Prostate gland (tissue), 2 donors: ENCODE measurements around the gene ARFGEF2. TPM values are rescaled to one million over a fixed set of nuclear protein-coding genes. Genes with fewer than 3 reads are reported as not detected.

Experiments used
- DNase-seq: peaks from one replicate; pipeline ENCODE4 v3.0.0-alpha.2; 2019; ENCODE audit warnings: low spot score
- H3K27ac ChIP-seq, 2 donors: fragments of 200-600 bp; sonication (generic); 2 replicates each; pipeline ENCODE4 v1.5.1; 2017 to 2019
- H3K27me3 ChIP-seq: fragments of 200-600 bp; sonication (generic); replicated peaks from 2 replicates; pipeline ENCODE4 v1.5.1; 2019; ENCODE audit not compliant: insufficient read depth
- H3K36me3 ChIP-seq, 2 donors: fragments of 200-600 bp; sonication (generic); 1 replicate in 1 of 2; 2 replicates in 1 of 2; pipeline versions ENCODE4 v1.5.1 to v1.8.1; 2017 to 2019
- H3K4me1 ChIP-seq: fragments of 200-600 bp; sonication (generic); replicated peaks from 2 replicates; pipeline ENCODE4 v1.5.1; 2019
- H3K4me3 ChIP-seq, 2 donors: fragments of 200-600 bp; sonication (generic); 2 replicates each; pipeline ENCODE4 v1.5.1; 2017 to 2019
- H3K9me3 ChIP-seq: fragments of 200-600 bp; sonication (generic); 2 replicates; pipeline ENCODE4 v1.5.1; 2017
- CTCF ChIP-seq, 4 experiments: fragments of 200-600 bp in 2 of 4; fragments of 450-650 bp in 2 of 4; sonication (generic) in 2 of 4; IDR thresholded peaks; 1 replicate in 3 of 4; 2 replicates in 1 of 4; pipeline ENCODE4 v1.5.1; 2016 to 2019; ENCODE audit warnings: antibody characterized with exemption in 4 of 4, mild to moderate bottlenecking in 2 of 4, moderate library complexity in 2 of 4
- POLR2A ChIP-seq: fragments of 450-650 bp; IDR thresholded peaks from one replicate; pipeline ENCODE4 v1.6.1; 2016; ENCODE audit warnings: antibody characterized with exemption, mild to moderate bottlenecking
- POLR2AphosphoS5 ChIP-seq: sonication (generic); formaldehyde crosslinking; IDR thresholded peaks from one replicate; pipeline ENCODE4 v1.6.1; 2017; ENCODE audit warnings: antibody characterized with exemption
- WGBS: methylation state at CpG from one replicate; pipeline ENCODE4 v1.1.5; 2018; 5-methylcytosine and 5-hydroxymethylcytosine counted together
- intact Hi-C: fragments of 100-400 bp; cut with DNase I; formaldehyde crosslinking; loops from one replicate; pipeline ENCODE4 v1.14.2; 2022
- total RNA-seq, 2 donors: library from RNA; depleted of rRNA; stranded (reverse); fragments of >200 nt; gene quantifications; one replicate each; pipeline ENCODE4 v1.1.0, GENCODE V29; 2016

ARFGEF2 gene
- total RNA-seq, 2 donors from 2014 or later, result 36.3 to 51.6 TPM

GRCh38 chr20:48956052-48956451 is 34.5 kb downstream of the ARFGEF2 start:
- DNase-seq, result no peak
- intact Hi-C loops, result no loop called here
- WGBS, result 98% methylated on average over 4 of the region's 4 CpGs
- Histone ChIP-seq H3K4me1 (no peaks in the 10 kb centered on the region), H3K9me3 (no peaks in the 10 kb centered on the region), H3K4me3 (no peak overlapping the region), H3K36me3 (no peaks in the 10 kb centered on the region), H3K27ac (no peak overlapping the region), H3K27me3 (no peaks in the 10 kb centered on the region)
- TF ChIP-seq CTCF (IDR thresholded peaks at IDR 0.05) (no peak), POLR2AphosphoS5 (no peak), POLR2A (no peak)

DNA sequence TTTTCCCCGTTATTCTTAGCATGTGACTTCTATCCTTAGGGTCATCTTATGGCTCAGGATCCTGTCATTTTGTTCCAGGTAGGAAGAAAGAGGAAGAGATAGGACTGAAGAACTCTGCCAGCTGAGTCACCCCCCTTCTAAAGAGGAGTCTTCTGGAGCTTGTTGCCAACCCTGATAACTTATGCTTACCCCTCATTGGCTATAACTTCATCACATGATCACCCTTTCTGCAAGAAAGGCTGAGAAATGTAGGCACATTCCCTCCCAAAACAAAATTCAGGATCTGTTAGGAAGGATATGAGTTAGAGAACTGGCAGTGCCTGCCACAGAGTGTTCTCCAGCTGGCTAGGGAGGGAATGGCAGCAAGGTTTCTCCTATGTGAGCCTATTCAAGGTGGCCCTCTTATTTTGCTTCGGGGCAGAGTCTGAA is 35.6 kb downstream of the ARFGEF2 start:
- no peak for DNase-seq
- no peaks in the 10 kb centered on the region for H3K36me3 ChIP-seq
- H3K27ac ChIP-seq, result no peak overlapping the region
- H3K4me3 ChIP-seq, result no peak overlapping the region
- 40% methylated on average over 2 of the region's 2 CpGs for whole genome bisulfite sequencing
- H3K9me3 ChIP-seq, result no peaks in the 10 kb centered on the region
- intact Hi-C loops, result no loop called here
- no peaks in the 10 kb centered on the region for H3K4me1 ChIP-seq
- TF ChIP-seq CTCF (IDR thresholded peaks at IDR 0.05) (no peak), POLR2A (no peak), POLR2AphosphoS5 (no peak)
- H3K27me3 ChIP-seq, result no peaks in the 10 kb centered on the region

DNA sequence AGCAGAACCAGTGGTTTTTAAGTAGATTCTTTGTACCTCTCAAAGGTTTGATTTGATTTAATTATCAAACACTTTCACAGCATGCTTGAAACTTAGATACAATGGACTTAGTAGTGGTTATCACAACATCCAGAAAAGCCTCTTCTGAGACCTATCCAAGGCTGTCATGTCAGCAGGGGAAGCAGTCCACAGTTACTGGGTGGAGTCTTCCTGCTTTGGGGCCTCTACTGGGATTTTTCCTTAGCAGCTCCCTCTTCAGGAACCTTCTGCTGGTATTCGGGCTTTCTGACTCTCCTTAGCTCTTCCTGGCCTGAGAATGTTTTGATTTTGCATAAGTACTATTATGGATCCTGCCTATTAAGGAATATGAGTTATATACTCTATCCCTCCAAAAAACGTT is 36.0 kb downstream of the ARFGEF2 start:
- H3K4me3 ChIP-seq, result no peak overlapping the region
- H3K36me3 ChIP-seq, result no peaks in the 10 kb centered on the region
- intact Hi-C loops, result no loop called here
- no peaks in the 10 kb centered on the region for H3K4me1 ChIP-seq
- H3K27ac ChIP-seq, result no peak overlapping the region
- TF ChIP-seq POLR2AphosphoS5, result no peak
- no peak for TF ChIP-seq CTCF (IDR thresholded peaks at IDR 0.05)
- TF ChIP-seq POLR2A, result no peak
- H3K9me3 ChIP-seq, result no peaks in the 10 kb centered on the region
- no peak for DNase-seq
- H3K27me3 ChIP-seq, result no peaks in the 10 kb centered on the region
- WGBS, result 64% methylated on average over 2 of the region's 2 CpGs

DNA sequence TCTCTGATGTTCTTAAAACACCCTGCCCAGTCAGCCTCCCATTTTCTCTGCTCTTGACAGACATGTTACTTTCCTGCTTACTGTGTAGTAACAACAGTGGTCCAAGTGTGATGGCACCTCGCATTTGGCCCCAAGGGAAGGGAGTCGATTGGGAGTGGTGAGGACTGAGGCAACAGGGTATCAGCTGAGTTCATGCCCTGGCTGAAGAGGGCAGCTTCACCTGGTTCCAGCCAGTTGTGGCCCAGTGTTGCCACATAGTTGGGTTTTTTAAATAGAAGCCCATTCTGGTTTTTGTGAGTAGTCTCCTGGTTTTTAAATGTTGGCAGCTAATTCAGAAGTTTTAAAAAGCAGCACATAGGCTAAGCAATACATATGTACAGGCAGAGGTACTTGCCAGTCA is 37.2 kb downstream of the ARFGEF2 start:
- H3K4me3 ChIP-seq, result no peak overlapping the region
- H3K4me1 ChIP-seq, result no peaks in the 10 kb centered on the region
- 86% methylated on average over 2 of the region's 2 CpGs for WGBS
- no peak for TF ChIP-seq POLR2A
- H3K9me3 ChIP-seq, result no peaks in the 10 kb centered on the region
- H3K27me3 ChIP-seq, result no peaks in the 10 kb centered on the region
- no peaks in the 10 kb centered on the region for H3K36me3 ChIP-seq
- intact Hi-C loops, result no loop called here
- no peak overlapping the region for H3K27ac ChIP-seq
- DNase-seq, result no peak

DNA sequence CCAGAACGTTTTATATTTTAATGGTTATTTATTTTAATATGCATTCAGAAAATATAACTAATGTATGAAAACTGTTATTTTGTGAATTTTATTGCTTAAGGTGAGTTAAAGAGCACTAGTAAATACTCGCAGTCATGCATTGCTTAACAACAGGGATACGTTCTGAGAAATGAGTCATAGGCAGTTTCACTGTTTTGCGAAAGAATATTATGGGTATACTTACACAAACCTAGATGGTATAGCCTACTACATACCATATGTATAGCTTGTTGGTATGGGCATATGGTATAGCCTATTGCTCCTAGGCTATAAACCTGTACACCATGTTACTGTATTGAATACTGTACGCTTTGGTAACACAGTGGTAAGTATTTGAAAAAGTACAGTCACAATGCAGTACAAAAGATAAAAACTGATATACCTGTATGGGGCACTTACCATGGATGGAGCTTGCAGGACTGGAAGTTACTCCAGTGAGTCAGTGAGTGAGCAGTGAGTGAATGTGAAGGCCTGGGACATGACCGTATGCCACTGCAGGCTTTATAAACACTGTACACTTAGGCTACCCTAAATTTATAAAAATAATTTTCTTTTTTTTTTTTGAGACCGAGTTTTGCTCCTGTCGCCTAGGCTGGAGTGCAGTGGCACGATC is 38.5 kb downstream of the ARFGEF2 start:
- H3K9me3 ChIP-seq, result no peaks in the 10 kb centered on the region
- no peaks in the 10 kb centered on the region for H3K36me3 ChIP-seq
- no peak overlapping the region for H3K27ac ChIP-seq
- no peaks in the 10 kb centered on the region for H3K4me1 ChIP-seq
- DNase-seq, result no peak
- intact Hi-C loops, result loop anchor here (5.0 kb wide), 1 partner anchor 38 kb away; the partner anchor contains the start of gene ARFGEF2
- no peaks in the 10 kb centered on the region for H3K27me3 ChIP-seq
- 88% methylated on average over 9 of the region's 9 CpGs for WGBS
- H3K4me3 ChIP-seq, result no peak overlapping the region
- no peak for TF ChIP-seq POLR2A
- no peak for TF ChIP-seq POLR2AphosphoS5
- no peak for TF ChIP-seq CTCF (IDR thresholded peaks at IDR 0.05)
